Karpas-422 (cell line): ENCODE measurements around the gene ZBTB7B. TPM values are rescaled to one million over a fixed set of nuclear protein-coding genes. Genes with fewer than 3 reads are reported as not detected.

Experiments
- small RNA-seq: library from RNA; depleted of rRNA; stranded (forward); fragments of <200 nt; gene quantifications from one replicate; pipeline ENCODE3, GENCODE V24; 2014
- total RNA-seq: library from RNA; depleted of rRNA; stranded (reverse); fragments of >200 nt; shearing (Covaris generic); gene quantifications from 2 replicates; pipeline ENCODE4 v1.2.3, GENCODE V29; 2014; ENCODE audit warnings: low replicate concordance; rRNA removed

Gene ZBTB7B
- total RNA-seq, 1 experiment from 2014 or later = 17.1 TPM

Small RNAs within 50 kb of the gene (small RNA-seq; reads per million reads assigned to genes)
- gene MIR4258 = not detected

Other genes starting within 250 kb of the ZBTB7B start
- gene KCNN3, start 132.5 kb upstream of the ZBTB7B start, total RNA-seq = 50.0 and 68.2 TPM in 2 replicates
- 11.1 and 14.1 TPM in 2 replicates for gene PMVK, start 66.1 kb upstream of the ZBTB7B start, total RNA-seq
- 26.1 and 55.8 TPM in 2 replicates for gene PBXIP1, start 46.7 kb upstream of the ZBTB7B start, total RNA-seq
- gene PYGO2, start 41.0 kb upstream of the ZBTB7B start, total RNA-seq = 37.3 and 44.4 TPM in 2 replicates
- gene SHC1, start 32.1 kb upstream of the ZBTB7B start, total RNA-seq = 27.8 and 35.3 TPM in 2 replicates
- 110 and 225 TPM in 2 replicates for gene CKS1B, start 28.1 kb upstream of the ZBTB7B start, total RNA-seq
- gene FLAD1, start 19.5 kb upstream of the ZBTB7B start, total RNA-seq = 48.7 and 57.3 TPM in 2 replicates
- gene LENEP, start 9.2 kb upstream of the ZBTB7B start, total RNA-seq = 2.6 TPM in 1 of 2 replicates, not detected in the other
- gene DCST2, start 31.0 kb downstream of the ZBTB7B start, total RNA-seq = 1.3 and 3.5 TPM in 2 replicates
- not detected in 2 replicates for gene DCST1, start 31.0 kb downstream of the ZBTB7B start, total RNA-seq
- gene ADAM15, start 48.5 kb downstream of the ZBTB7B start, total RNA-seq = 33.6 and 50.0 TPM in 2 replicates
- gene EFNA4, start 60.9 kb downstream of the ZBTB7B start, total RNA-seq = 10.4 and 14.5 TPM in 2 replicates
- gene EFNA3, start 76.0 kb downstream of the ZBTB7B start, total RNA-seq = 12.2 and 15.7 TPM in 2 replicates
- not detected in 2 replicates for gene EFNA1, start 125.1 kb downstream of the ZBTB7B start, total RNA-seq
- gene SLC50A1, start 133.1 kb downstream of the ZBTB7B start, total RNA-seq = 47.8 and 56.5 TPM in 2 replicates
- 22.2 and 33.2 TPM in 2 replicates for gene DPM3, start 137.7 kb downstream of the ZBTB7B start, total RNA-seq
- gene KRTCAP2, start 170.5 kb downstream of the ZBTB7B start, total RNA-seq = 237 and 400 TPM in 2 replicates
- 5.1 and 19.2 TPM in 2 replicates for gene TRIM46, start 171.0 kb downstream of the ZBTB7B start, total RNA-seq
- gene THBS3, start 205.1 kb downstream of the ZBTB7B start, total RNA-seq = 11.9 and 18.7 TPM in 2 replicates
- 49.5 and 56.9 TPM in 2 replicates for gene MTX1, start 205.9 kb downstream of the ZBTB7B start, total RNA-seq